Upper lobe of left lung (tissue), 6 donors: ENCODE data around the gene ARHGEF17. TPM values are rescaled to one million over a fixed set of nuclear protein-coding genes. Genes with fewer than 3 reads are reported as not detected.
A peak's percentile ranks its signal among the peaks of the same experiment; 100 is the strongest.

Experiments used
- ATAC-seq, 2 donors: fragments of 200-7000 bp; cut with Tn5 transposase; one replicate each; pipeline ENCODE4 v1.9.1; 2022; ENCODE audit warnings: mild to moderate bottlenecking in 2 of 2, moderate library complexity in 2 of 2; ENCODE audit not compliant: low FRiP score in 2 of 2
- DNase-seq, 2 donors: peaks; one replicate each; pipeline ENCODE4 v3.0.0-alpha.2; 2019 to 2020
- H3K27ac ChIP-seq, 4 donors: fragments of 200-600 bp; sonication (generic); one replicate each; pipeline ENCODE4 v1.5.1; 2016 to 2019
- H3K27me3 ChIP-seq, 4 donors: fragments of 200-600 bp; sonication (generic); one replicate each; pipeline ENCODE4 v1.5.1; 2017 to 2019
- H3K36me3 ChIP-seq, 4 donors: fragments of 200-600 bp; sonication (generic); one replicate each; pipeline ENCODE4 v1.5.1; 2016 to 2019
- H3K4me1 ChIP-seq, 4 donors: fragments of 200-600 bp; sonication (generic); one replicate each; pipeline ENCODE4 v1.5.1; 2018 to 2019
- H3K4me3 ChIP-seq, 4 donors: fragments of 200-600 bp; sonication (generic); one replicate each; pipeline ENCODE4 v1.5.1; 2017 to 2019; ENCODE audit warnings: mild to moderate bottlenecking in 2 of 4, moderate library complexity in 1 of 4
- H3K9me3 ChIP-seq, 4 donors: fragments of 200-600 bp; sonication (generic); one replicate each; pipeline ENCODE4 v1.5.1; 2018 to 2019
- EP300 ChIP-seq, 4 donors: sonication (generic); formaldehyde crosslinking; IDR thresholded peaks; one replicate each; pipeline ENCODE4 v1.5.1; 2017; ENCODE audit warnings: antibody characterized with exemption in 4 of 4, control low read depth in 2 of 4
- POLR2A ChIP-seq, 4 donors: fragments of 450-650 bp; IDR thresholded peaks; one replicate each; pipeline ENCODE4 v1.5.1; 2016 to 2017; ENCODE audit warnings: antibody characterized with exemption in 4 of 4, mild to moderate bottlenecking in 2 of 4
- POLR2AphosphoS5 ChIP-seq, 2 donors: sonication (generic); formaldehyde crosslinking; IDR thresholded peaks; one replicate each; pipeline ENCODE4 v1.5.1; 2017; ENCODE audit warnings: antibody characterized with exemption in 2 of 2
- WGBS, 2 donors: methylation state at CpG; one replicate each; pipeline ENCODE4 v1.1.5; 2017 to 2018; 5-methylcytosine and 5-hydroxymethylcytosine counted together
- total RNA-seq, 6 donors: library from RNA; depleted of rRNA in 4 of 6; stranded (reverse); fragments of >200 nt in 4 of 6; gene quantifications; one replicate each; pipeline versions ENCODE4 v1.1.0 to v1.2.1, GENCODE V29; 2016 to 2021
- TF ChIP-seq, protein P1 (sequence below), 6 experiments: fragments of 450-650 bp in 4 of 6; fragments of 200-600 bp in 2 of 6; sonication (generic) in 2 of 6; IDR thresholded peaks; one replicate each; pipeline ENCODE4 v1.5.1; 2016 to 2019; ENCODE audit warnings: antibody characterized with exemption in 6 of 6
- donor health status: DM: no; HTN: no; CAD: no; lungs with moderate emphysema.
- donor health status: DM: no; HTN: yes; CAD: no; lungs with severe emphysema.

ARHGEF17 gene
- total RNA-seq, 6 donors from 2014 or later = 48.1 to 140 (median 65.1) TPM

DNA sequence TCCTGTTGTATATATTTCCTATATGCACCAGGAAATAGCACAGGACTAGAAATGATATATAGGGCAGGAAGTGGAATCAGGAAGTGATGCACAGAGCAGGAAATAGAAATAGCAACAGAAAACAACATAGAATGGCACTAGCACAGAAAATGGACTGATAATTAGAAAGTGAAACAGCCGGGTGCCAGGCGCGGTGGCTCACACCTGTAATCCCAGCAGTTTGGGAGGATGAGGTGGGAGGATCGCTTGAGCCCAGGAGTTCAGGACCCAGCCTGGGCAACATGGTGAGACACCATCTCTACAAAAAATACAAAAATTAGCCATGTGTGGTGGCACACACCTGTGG is 58.2 kb downstream of the ARHGEF17 start:
- ATAC-seq (no peak), DNase-seq (no peak)
- peaks cover 3 to 18% (median 13%) of the 10 kb centered on the region in 4 donors for H3K4me1 ChIP-seq
- no peak overlapping the region for H3K4me3 ChIP-seq
- H3K36me3 ChIP-seq = peaks cover 7 to 69% (median 48%) of the 10 kb centered on the region in 4 donors
- no peaks in the 10 kb centered on the region for H3K9me3 ChIP-seq
- TF ChIP-seq, protein P1, sequence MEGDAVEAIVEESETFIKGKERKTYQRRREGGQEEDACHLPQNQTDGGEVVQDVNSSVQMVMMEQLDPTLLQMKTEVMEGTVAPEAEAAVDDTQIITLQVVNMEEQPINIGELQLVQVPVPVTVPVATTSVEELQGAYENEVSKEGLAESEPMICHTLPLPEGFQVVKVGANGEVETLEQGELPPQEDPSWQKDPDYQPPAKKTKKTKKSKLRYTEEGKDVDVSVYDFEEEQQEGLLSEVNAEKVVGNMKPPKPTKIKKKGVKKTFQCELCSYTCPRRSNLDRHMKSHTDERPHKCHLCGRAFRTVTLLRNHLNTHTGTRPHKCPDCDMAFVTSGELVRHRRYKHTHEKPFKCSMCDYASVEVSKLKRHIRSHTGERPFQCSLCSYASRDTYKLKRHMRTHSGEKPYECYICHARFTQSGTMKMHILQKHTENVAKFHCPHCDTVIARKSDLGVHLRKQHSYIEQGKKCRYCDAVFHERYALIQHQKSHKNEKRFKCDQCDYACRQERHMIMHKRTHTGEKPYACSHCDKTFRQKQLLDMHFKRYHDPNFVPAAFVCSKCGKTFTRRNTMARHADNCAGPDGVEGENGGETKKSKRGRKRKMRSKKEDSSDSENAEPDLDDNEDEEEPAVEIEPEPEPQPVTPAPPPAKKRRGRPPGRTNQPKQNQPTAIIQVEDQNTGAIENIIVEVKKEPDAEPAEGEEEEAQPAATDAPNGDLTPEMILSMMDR (IDR thresholded peaks at IDR 0.05) = no peak
- TF ChIP-seq POLR2A (IDR thresholded peaks at IDR 0.05) = no peak
- no peak for TF ChIP-seq EP300 (IDR thresholded peaks at IDR 0.05)
- no peak for TF ChIP-seq POLR2AphosphoS5 (IDR thresholded peaks at IDR 0.05)
- H3K27me3 ChIP-seq = no peaks in the 10 kb centered on the region
- H3K27ac ChIP-seq = peak overlapping the region in 3 of 4 donors; percentile 18 to 58 (median 54)
- 64 to 70% methylated on average over 4 of the region's 4 CpGs for WGBS, 2 donors

DNA sequence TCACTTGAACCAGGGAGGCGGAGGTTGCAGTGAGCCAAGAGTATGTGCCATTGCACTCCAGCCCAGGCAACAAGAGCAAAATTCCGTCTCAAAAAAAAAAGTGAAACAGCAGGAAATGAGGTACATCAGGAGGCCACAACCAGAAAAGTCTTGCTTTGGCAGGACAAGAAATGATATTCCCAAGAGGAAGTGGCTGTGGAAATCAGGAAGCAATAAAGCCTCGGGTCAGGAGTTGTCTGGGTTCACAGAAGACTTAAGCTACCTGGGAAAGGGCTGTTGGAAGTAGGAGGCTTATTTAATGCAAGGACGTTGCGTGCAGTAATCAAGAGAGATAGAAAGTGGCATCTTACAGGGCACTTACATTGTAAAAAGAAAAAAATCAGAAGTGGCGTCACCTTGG is 58.9 kb downstream of the ARHGEF17 start:
- peaks cover 5 to 62% (median 43%) of the 10 kb centered on the region in 4 donors for H3K36me3 ChIP-seq
- H3K4me1 ChIP-seq = peaks cover 3 to 18% (median 13%) of the 10 kb centered on the region in 4 donors
- no peaks in the 10 kb centered on the region for H3K9me3 ChIP-seq
- ATAC-seq (no peak), DNase-seq (no peak)
- TF ChIP-seq POLR2A (IDR thresholded peaks at IDR 0.05) (no peak), EP300 (IDR thresholded peaks at IDR 0.05) (no peak), POLR2AphosphoS5 (IDR thresholded peaks at IDR 0.05) (no peak)
- TF ChIP-seq, protein P1 (IDR thresholded peaks at IDR 0.05) = no peak
- WGBS, 2 donors = 67 to 69% methylated on average over 6 of the region's 6 CpGs
- no peak overlapping the region for H3K27ac ChIP-seq
- H3K27me3 ChIP-seq = no peaks in the 10 kb centered on the region
- H3K4me3 ChIP-seq = no peak overlapping the region

DNA sequence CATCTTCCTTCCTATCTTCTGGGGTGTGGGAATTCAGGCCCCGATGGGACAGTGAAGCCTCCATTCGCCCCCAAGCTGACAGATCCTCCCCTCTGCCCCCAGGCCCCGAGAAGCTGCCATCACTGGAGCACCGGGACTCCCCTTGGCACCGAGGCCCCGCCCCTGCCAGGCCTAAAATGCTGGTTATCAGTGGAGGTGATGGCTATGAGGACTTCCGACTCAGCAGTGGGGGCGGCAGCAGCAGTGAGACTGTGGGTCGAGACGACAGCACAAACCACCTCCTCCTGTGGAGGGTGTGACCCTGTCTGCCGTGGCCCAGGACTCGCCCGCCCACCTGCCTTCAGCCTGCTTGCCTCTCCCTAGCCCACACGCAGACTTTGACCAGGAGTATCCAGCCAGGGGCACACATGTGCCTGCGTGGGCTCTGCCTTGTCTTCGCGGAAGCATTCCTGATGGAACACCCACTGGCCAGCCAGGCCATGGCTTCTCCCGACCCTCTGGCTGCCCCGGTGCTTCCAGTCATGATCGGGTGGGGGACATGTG is 59.5 kb downstream of the ARHGEF17 start:
- Histone ChIP-seq H3K27me3 (no peaks in the 10 kb centered on the region), H3K4me3 (no peak overlapping the region), H3K9me3 (no peaks in the 10 kb centered on the region), H3K4me1 (peaks cover 3 to 24% (median 13%) of the 10 kb centered on the region in 4 donors), H3K36me3 (peaks cover 5 to 56% (median 37%) of the 10 kb centered on the region in 4 donors), H3K27ac (no peak overlapping the region)
- 82 to 84% methylated on average over 16 to 20 of the region's 20 CpGs for WGBS, 2 donors
- DNase-seq (no peak), ATAC-seq (no peak)
- TF ChIP-seq POLR2AphosphoS5 (IDR thresholded peaks at IDR 0.05) (no peak), EP300 (IDR thresholded peaks at IDR 0.05) (no peak), POLR2A (IDR thresholded peaks at IDR 0.05) (no peak)
- TF ChIP-seq, protein P1 (IDR thresholded peaks at IDR 0.05) = no peak

DNA sequence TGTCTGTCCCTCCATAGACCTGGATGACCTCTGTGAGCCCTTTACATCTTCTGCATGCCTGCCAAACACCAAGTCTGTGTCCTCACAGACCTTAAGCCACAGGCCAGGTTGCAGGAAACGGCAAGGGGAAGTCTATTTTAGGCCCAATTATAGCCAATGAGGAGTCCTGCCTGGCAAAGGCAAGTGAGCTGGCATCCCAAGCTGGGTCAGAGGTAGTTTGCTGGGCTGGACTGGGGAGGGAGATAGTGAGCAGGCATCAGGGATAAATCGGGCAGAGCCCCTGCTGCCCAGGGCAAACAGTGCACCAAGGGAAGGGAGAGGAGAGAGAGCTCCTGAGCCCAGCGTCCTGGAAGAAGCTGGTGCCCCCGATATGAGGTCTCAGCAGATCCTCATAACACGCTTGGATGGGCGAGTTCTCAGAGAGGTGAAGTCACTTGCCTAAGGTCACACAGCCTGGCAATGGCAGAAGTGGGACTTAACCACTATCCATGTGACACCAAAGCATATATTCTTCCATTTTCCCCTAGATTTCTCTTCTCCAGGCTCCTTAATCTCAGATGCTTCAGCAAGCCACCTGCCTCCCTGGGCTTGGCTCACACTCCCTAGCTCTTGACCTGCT is 64.4 kb downstream of the ARHGEF17 start:
- no peaks in the 10 kb centered on the region for H3K9me3 ChIP-seq
- H3K4me3 ChIP-seq = no peak overlapping the region
- DNase-seq (no peak), ATAC-seq (no peak)
- peaks cover 0 to 14% (median 6%) of the 10 kb centered on the region in 4 donors for H3K36me3 ChIP-seq
- 61 to 69% methylated on average over 5 to 6 of the region's 6 CpGs for WGBS, 2 donors
- H3K4me1 ChIP-seq = peaks cover 4 to 22% (median 9%) of the 10 kb centered on the region in 4 donors
- H3K27ac ChIP-seq = no peak overlapping the region
- no peaks in the 10 kb centered on the region for H3K27me3 ChIP-seq
- no peak for TF ChIP-seq POLR2AphosphoS5 (IDR thresholded peaks at IDR 0.05)
- TF ChIP-seq, protein P1 (IDR thresholded peaks at IDR 0.05) = peak in 2 of 6 experiments; percentile 17 to 19

DNA sequence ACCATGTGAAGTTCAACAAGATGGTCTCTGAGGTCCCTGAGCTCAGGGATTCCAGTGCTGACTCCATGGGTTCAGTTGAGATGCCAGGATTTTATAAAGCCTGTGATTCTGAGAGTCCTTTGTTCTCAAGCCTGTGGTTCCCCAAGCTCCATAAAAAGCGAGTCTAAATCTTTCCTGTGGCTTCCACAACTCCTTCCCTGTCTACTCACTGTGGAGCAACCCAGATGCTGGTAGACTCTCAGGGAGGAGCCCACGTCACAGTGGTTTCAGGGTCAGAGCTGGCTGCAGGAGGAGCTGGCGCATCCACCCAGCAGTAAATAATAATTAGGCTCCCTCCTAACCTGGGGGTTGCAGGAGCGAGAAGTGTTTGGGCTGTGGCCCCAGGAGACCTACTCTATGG is 66.1 kb downstream of the ARHGEF17 start:
- H3K4me3 ChIP-seq = no peak overlapping the region
- ATAC-seq (no peak), DNase-seq (no peak)
- peaks cover 8 to 36% (median 16%) of the 10 kb centered on the region in 4 donors for H3K4me1 ChIP-seq
- no peaks in the 10 kb centered on the region for H3K27me3 ChIP-seq
- no peak for TF ChIP-seq POLR2AphosphoS5 (IDR thresholded peaks at IDR 0.05)
- no peak for TF ChIP-seq POLR2A (IDR thresholded peaks at IDR 0.05)
- TF ChIP-seq, protein P1 (IDR thresholded peaks at IDR 0.05) = no peak
- no peak for TF ChIP-seq EP300 (IDR thresholded peaks at IDR 0.05)
- H3K27ac ChIP-seq = no peak overlapping the region
- 78 to 83% methylated on average over 4 of the region's 4 CpGs for WGBS, 2 donors
- H3K9me3 ChIP-seq = no peaks in the 10 kb centered on the region
- H3K36me3 ChIP-seq = no peaks in the 10 kb centered on the region
